ENCODE results near the gene SLC2A4RG.

- TF ChIP-seq EZH2 (IDR thresholded peaks at IDR 0.05) (no peak), EZH2phosphoT487 (IDR thresholded peaks at IDR 0.05) (no peak), CTCF (IDR thresholded peaks at IDR 0.05) (no peak)
Measured at GRCh38 chr20:63790572-63791168, 51.1 kb downstream of the SLC2A4RG start.
